HG03039 (cell line): ENCODE results near the gene AASDH.
A peak's percentile ranks its signal among the peaks of the same experiment; 100 is the strongest.

Experiments
- ATAC-seq: cut with Tn5 transposase; IDR thresholded peaks from one replicate; pipeline ENCODE4 v1.9.1; 2021; ENCODE audit warnings: mild to moderate bottlenecking, moderate library complexity; ENCODE audit not compliant: unreplicated experiment

AASDH gene, protein sequence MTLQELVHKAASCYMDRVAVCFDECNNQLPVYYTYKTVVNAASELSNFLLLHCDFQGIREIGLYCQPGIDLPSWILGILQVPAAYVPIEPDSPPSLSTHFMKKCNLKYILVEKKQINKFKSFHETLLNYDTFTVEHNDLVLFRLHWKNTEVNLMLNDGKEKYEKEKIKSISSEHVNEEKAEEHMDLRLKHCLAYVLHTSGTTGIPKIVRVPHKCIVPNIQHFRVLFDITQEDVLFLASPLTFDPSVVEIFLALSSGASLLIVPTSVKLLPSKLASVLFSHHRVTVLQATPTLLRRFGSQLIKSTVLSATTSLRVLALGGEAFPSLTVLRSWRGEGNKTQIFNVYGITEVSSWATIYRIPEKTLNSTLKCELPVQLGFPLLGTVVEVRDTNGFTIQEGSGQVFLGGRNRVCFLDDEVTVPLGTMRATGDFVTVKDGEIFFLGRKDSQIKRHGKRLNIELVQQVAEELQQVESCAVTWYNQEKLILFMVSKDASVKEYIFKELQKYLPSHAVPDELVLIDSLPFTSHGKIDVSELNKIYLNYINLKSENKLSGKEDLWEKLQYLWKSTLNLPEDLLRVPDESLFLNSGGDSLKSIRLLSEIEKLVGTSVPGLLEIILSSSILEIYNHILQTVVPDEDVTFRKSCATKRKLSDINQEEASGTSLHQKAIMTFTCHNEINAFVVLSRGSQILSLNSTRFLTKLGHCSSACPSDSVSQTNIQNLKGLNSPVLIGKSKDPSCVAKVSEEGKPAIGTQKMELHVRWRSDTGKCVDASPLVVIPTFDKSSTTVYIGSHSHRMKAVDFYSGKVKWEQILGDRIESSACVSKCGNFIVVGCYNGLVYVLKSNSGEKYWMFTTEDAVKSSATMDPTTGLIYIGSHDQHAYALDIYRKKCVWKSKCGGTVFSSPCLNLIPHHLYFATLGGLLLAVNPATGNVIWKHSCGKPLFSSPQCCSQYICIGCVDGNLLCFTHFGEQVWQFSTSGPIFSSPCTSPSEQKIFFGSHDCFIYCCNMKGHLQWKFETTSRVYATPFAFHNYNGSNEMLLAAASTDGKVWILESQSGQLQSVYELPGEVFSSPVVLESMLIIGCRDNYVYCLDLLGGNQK

DNA sequence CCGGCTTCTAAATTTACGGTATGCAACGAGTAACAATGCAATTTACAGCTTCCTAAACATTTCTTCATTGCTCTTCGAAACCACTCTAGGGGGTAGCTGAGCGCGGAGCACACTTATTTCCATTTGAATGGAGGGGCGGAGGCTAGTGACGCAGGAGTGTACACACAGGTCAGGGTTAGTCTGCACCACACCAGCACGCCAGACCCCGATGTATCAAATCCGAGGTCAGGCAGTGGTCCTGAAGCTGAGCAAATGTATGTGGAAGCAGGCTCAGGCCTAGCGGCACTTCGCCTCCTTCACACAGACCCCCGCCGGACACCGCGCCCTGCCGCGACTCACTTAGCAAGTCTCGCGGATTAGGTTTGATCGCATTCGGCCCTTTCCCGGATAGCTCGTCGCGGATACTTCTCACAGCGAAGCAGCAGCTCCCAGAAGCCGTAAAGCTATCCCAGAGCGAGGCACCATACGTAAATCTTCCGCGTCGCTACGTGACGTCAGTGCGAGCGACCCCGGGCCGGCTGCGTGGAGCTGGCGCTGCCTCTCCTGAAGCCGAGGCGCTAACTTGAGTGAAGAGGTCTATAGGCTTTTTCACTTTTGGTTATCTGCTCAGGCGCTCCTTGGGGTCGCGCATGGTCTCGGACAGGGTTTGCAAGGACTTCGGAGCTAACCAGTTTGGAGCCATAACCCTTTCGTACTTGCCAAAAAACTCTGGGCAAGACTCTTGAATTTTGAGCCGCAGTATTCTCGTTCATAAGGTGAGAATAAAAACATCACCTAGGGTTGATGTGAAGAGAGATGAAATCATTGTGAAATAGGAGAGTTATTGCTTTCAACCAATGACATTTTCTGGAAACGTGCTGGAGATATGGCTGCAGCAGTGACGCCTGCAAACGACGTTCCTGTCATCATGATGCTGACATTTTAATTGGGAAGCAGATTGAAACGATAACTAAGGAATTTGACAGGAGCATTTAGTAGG lies at the start of gene AASDH:
Gene AASDH, minus strand, starts transcription at position 469 of the 979 bp plus-strand sequence. CDS start 3,192 bp downstream, outside the sequence.
- peak; percentile 94 for ATAC-seq

DNA sequence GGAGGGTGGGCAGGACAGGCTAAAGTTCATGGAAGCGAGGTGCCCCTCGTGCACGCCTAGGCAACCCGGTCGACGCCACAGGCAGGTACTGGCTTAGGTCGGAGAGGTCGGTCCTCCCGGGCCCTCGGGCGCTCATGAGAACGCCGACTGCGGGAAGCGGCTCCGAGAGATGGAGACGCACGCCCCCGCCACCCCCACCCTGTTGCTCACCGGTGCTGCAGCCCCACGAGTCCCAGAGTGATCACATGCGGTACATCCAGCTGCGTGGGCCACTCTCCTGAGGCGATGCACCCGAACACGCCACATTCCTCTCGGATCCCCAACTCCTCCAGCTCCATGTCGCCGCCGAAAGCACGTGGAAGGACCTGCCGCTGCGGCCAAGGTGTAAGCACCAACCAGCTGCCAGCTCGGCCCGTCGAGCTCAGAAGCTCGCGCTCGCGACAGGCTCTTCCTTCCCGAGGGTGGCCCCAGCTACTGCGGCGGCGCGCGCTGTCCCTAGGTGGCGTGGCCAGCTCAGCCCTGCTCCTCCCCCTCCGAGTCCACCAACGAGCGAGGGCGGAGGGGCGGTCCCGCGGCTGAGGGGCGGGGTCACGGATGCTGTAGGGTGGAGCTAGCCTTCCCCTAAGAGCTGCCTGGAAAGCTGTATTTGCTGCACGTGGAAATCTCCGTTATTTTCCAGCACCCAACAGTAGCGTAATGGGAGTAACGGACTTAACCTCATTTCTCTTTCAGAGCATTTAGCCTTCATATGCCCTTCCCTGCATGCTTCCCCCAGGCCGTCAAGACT lies 48.0 kb upstream of the AASDH start, which contains the start of gene PPAT:
Gene PPAT, minus strand, starts transcription at position 476 of the 787 bp plus-strand sequence. Its CDS starts 138 bp downstream, at position 338.
- ATAC-seq = peak; percentile 73

- peak; percentile 13 for ATAC-seq
Observed at GRCh38 chr4:56434599-56435139, 47.4 kb upstream of the AASDH start.

DNA sequence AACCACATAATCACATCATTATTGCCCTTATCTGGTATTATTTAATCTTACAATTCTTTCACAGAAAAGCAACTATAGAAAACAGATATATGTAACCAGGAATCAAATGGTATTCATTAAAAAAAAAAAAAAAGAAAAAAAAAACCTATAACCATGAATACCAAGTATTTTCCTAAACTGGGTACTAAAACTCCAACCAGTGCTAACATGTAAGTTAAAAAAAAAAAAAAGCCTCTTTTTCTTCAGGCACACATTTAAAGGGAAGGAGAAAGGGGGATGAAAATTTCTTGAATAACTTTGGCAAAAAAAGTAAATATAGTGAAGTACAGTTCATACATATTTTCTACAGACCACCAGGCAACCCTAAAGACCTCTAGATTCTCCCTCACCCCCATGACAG lies 46.0 kb upstream of the AASDH start:
- ATAC-seq = no peak

DNA sequence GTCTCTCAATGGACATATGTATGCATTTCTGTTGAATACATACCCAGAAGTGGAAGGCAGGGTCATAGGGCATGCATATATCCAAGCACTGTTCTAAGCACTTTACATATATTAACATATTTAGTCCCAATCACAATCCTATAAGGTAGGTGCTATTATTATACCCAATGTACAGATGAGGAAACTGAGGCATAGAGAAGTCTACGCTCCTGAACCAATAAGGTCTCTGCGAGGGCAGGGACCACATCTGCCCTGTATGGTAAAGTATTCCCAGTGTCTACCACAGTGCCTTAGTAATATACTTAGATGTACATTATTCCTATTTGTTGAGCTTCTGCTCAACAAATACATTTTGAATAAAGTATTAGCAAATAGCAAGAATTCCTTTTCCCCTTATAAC lies 42.9 kb upstream of the AASDH start:
- ATAC-seq = no peak

GRCh38 chr4:56427179-56427578 lies 39.9 kb upstream of the AASDH start:
- ATAC-seq = no peak

DNA sequence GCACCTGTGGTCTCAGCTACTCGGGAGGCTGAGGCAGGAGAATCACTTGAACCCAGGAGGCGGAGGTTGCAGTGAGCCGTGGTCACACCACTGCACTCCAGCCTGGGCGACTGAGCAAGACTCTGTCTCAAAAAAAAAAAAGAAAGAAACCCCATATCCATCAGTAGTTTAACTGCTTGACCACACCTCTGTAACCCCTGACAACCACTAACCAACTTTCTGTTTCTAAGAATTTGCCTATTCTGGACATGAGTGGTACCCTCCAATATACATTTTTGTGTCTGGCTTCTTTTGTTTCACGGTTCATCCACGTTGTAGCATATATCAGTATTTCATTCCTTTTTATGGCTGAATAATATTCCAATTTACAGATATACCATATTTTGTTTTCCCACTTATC lies 39.0 kb upstream of the AASDH start:
- ATAC-seq = peak; percentile 82

DNA sequence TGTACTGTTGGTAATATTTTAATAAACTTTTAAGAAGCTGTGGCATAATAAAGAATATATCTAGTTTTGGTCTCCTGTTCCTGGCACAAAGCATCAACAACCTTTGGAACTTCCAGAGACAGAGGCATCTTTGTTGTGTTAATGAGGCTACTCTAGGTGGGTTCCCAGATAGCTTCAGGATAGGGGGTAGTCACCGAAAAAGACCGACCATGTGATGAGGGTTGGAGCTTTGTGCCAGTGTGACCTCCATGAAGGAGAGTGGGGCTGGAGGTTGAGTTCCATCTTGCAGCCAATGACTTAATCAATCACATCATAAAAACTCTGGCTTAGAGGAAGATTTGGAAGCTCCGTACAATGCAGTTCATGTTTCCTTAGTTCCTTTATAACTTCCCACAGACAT lies 38.2 kb upstream of the AASDH start:
- no peak for ATAC-seq

DNA sequence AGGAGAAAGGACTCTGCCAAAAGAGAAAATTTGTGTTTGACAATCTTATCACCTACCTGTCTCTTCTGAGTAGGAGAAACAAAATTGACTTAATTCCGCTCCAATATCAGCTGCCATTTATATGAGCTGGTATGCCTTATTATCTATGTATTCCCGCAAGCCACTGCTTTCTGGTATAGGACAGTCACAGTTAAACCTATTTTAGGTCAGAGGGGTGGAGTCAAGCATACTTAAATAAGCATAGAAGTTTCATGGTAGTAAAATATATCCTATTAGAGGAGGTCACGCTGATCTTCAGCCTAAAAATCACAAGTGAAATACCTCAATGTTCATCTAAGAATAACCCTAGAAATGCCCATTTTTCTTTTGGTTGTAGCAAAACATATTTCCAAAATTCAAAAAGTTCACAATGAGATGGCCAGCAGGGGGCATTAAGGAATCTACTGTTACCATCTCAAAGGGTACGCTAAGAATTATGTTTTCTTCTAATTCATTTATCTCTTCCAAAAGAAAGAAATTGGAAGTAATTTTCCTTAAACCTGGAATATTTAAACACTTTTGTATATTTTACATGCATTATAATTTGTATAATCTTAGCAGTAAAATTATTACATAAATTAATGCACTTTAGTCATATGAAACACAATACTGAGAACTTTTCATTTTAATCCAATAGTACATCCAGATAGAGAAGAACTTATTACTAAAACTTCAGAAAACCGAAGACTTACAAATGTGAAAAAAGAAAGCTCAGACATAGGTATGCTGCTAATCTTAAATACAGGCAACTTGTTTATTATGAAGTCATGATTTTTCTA lies 37.6 kb upstream of the AASDH start:
- no peak for ATAC-seq

- ATAC-seq = no peak
Observed at GRCh38 chr4:56424176-56424575, 36.9 kb upstream of the AASDH start.

- ATAC-seq = no peak
Observed at GRCh38 chr4:56417396-56417795, 30.1 kb upstream of the AASDH start.

DNA sequence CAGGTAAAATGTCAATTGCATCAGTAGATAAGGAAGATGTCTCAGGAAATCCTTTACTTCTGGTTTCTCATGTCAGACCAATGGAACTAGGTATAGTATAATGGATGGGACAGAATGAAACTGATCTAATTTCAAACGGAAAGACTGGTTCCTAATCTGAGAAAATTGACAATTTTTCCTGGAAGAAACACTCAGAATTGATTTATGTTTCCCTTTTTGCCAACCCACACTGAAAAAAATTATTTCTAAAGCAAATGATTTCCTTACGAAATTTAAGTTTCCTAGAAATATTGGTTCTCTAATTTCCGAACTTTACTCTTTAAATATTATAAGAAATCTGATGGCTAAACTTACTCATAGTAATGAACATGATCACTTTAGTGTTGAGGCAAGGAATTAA lies 29.1 kb upstream of the AASDH start:
- no peak for ATAC-seq

DNA sequence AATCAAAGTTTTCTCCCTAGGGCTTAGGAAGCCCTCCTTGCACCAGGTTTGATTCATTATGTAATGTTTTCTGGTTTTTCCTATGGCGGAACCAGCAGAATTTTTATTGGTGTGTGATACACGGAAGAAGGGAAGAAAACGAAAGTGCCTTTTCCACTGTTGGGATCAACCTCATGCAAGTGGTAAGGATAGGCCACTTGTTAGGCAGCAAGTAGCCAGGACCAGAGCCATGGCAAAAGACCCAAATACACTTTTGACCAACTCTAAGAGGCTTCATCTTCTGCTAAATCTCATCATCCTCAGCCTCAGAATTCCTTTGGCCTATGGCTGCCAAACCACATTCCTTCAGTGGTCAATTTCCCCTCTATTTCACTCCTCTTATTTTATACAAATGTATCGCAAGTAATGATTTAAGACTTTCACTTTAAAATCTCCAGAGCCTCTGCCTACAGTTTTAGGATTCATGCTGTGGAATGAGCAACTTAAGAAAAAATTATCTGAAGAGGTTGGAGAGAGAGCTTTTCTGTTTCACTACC lies 26.9 kb upstream of the AASDH start:
- ATAC-seq = no peak

GRCh38 chr4:56410247-56411062 lies 23.2 kb upstream of the AASDH start:
- ATAC-seq = no peak

- no peak for ATAC-seq
Observed at GRCh38 chr4:56409511-56410090, 22.3 kb upstream of the AASDH start.

DNA sequence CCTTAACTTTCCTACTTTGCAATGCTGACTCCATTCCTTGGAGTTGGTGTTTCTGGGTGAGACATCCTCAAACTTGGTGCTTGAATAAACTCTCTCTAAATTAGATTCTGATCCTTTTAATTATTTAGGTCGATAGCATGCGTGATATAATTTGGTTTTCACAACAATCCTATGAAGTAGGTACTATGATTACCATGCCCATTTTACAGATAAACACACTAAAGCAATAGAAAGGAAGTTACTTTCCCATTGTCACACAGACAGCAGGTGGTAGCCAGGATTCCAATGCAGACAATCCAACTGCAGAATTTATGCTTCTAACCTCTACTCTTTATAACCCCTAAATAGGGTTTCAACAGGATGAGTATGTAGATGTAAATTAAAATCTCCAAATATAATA lies 21.7 kb upstream of the AASDH start:
- ATAC-seq = no peak

DNA sequence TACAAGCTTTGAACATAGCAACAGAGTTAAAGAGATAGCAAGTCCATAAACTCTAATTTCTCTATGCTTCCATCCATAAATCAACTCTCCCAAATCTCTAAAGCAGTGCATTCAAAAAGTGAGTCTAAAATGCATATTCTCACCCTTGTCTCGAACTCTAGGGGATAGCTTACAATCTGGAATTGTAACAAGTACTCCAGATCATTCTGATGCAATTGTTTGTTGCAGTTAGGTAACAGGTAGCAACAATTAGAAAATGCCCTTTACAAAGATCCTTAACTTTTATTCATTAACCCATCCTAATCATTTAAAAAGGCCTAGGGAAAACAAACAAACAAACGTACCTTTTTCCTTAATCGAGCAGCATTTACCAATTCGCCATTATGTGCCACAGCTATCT lies 18.9 kb upstream of the AASDH start:
- no peak for ATAC-seq
